Left lung (tissue), 10 donors: ENCODE results near the gene ANKRD36. TPM values are rescaled to one million over a fixed set of nuclear protein-coding genes. Genes with fewer than 3 reads are reported as not detected.
A peak's percentile ranks its signal among the peaks of the same experiment; 100 is the strongest.
"Not testable (repeated sequence)": the region's sequence is repeated elsewhere in the genome, so short reads cannot be mapped to it uniquely, and the experiment has no call there.

Source experiments
- ATAC-seq: fragments of 200-7000 bp; cut with Tn5 transposase; one replicate; pipeline ENCODE4 v1.9.1; 2020; ENCODE audit warnings: moderate library complexity
- DNase-seq, 4 donors: peaks; one replicate each; pipeline ENCODE4 v3.0.0-alpha.2; 2013 to 2020
- H3K27ac ChIP-seq, 2 donors: fragments of 200-600 bp; sonication (generic) in 1 of 2; one replicate each; pipeline versions ENCODE4 v1.5.0 to v1.8.0; 2020 to 2021
- H3K27me3 ChIP-seq, 2 donors: fragments of 200-600 bp; sonication (generic) in 1 of 2; one replicate each; pipeline versions ENCODE4 v1.5.0 to v1.8.0; 2020 to 2021
- H3K36me3 ChIP-seq, 2 donors: fragments of 200-600 bp; sonication (generic) in 1 of 2; one replicate each; pipeline versions ENCODE4 v1.5.0 to v1.8.0; 2020 to 2021
- H3K4me1 ChIP-seq, 2 donors: fragments of 200-600 bp; one replicate each; pipeline ENCODE4 v1.8.0; 2021
- H3K4me3 ChIP-seq, 2 donors: fragments of 200-600 bp; sonication (generic) in 1 of 2; one replicate each; pipeline versions ENCODE4 v1.5.0 to v1.8.0; 2020 to 2021; ENCODE audit warnings: mild to moderate bottlenecking in 1 of 2
- H3K9me3 ChIP-seq, 2 donors: fragments of 200-600 bp; sonication (generic) in 1 of 2; one replicate each; pipeline versions ENCODE4 v1.5.0 to v1.8.0; 2020 to 2021
- intact Hi-C, 2 donors: fragments of 100-400 bp; cut with DNase I; formaldehyde crosslinking; loops; one replicate each; pipeline versions ENCODE4 v1.11.2 to v1.14.2; 2022
- polyA plus RNA-seq, 6 donors: library from polyadenylated mRNA; unstranded; fragments of 120-200 nt; gene quantifications; one replicate each; pipeline ENCODE4 v1.2.1, GENCODE V29; 2013; ENCODE audit not compliant: insufficient read length in 6 of 6
- total RNA-seq, 2 donors: library from RNA; stranded (reverse); fragmentation: NEBNext Ultra II Directional; extraction: Animal tissue kit (Norgen Biotek cat#: 25700); gene quantifications; one replicate each; pipeline ENCODE4 v1.2.1, GENCODE V29; 2021
- TF ChIP-seq, protein P1 (sequence below), 2 donors: fragments of 200-600 bp; sonication (generic) in 1 of 2; IDR thresholded peaks; one replicate each; pipeline versions ENCODE4 v1.5.0 to v1.8.0; 2021; ENCODE audit warnings: antibody characterized with exemption in 2 of 2
- donor health status: DM: no; HTN: yes; CAD: no.
- donor health status: DM: no; HTN: no; CAD: no.

The ANKRD36 gene
- total and polyA plus RNA-seq, 8 donors: 18.5 to 44.1 (median 30.7) TPM

DNA sequence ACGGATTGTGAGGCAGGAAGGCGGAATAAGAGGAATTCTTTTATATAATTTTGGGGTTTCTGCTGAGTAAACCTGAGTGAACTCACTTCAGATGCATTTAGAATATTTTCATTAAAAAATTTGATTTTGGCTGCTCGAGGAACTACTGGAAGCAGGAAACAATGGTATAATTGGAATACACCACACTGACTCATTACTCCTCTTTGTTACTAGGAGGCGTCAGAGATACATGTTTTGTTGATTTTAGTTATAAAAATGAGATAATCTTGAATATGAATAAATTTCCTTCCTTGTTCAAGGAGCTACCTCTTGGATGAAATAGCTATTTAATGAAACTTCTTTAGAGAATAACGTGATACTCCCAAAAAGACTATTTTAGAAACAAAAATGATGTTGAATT, 97.4 kb downstream of the ANKRD36 start:
- Histone ChIP-seq H3K27me3 (no peaks in the 10 kb centered on the region), H3K36me3 (peaks cover 0 to 27% of the 10 kb centered on the region in 2 donors), H3K4me1 (no peaks in the 10 kb centered on the region), H3K9me3 (no peaks in the 10 kb centered on the region), H3K4me3 (no peak overlapping the region), H3K27ac (no peak overlapping the region)
- intact Hi-C loops: no loop called here
- DNase-seq (no peak), ATAC-seq (no peak)
- TF ChIP-seq, protein P1, sequence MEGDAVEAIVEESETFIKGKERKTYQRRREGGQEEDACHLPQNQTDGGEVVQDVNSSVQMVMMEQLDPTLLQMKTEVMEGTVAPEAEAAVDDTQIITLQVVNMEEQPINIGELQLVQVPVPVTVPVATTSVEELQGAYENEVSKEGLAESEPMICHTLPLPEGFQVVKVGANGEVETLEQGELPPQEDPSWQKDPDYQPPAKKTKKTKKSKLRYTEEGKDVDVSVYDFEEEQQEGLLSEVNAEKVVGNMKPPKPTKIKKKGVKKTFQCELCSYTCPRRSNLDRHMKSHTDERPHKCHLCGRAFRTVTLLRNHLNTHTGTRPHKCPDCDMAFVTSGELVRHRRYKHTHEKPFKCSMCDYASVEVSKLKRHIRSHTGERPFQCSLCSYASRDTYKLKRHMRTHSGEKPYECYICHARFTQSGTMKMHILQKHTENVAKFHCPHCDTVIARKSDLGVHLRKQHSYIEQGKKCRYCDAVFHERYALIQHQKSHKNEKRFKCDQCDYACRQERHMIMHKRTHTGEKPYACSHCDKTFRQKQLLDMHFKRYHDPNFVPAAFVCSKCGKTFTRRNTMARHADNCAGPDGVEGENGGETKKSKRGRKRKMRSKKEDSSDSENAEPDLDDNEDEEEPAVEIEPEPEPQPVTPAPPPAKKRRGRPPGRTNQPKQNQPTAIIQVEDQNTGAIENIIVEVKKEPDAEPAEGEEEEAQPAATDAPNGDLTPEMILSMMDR (IDR thresholded peaks at IDR 0.05): no peak

DNA sequence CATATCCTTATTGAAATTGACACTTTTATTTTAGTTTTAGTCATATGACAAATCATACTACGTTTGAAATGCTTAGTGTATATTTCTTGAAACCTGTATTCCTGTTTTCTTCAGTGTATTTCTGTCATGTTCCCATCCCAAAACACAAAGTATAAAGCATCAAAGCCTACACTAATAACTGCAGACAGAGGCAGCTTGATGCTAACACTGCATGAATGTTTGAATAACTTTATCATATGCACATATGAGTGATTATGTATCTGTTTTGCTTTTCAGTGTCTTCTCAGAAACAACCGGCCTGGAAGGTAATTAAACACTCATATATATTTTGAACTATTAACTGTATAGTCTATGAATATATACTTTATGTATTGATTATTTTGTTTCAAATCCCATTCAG, 102.1 kb downstream of the ANKRD36 start:
- intact Hi-C loops, H3K9me3 ChIP-seq: not testable (repeated sequence)

DNA sequence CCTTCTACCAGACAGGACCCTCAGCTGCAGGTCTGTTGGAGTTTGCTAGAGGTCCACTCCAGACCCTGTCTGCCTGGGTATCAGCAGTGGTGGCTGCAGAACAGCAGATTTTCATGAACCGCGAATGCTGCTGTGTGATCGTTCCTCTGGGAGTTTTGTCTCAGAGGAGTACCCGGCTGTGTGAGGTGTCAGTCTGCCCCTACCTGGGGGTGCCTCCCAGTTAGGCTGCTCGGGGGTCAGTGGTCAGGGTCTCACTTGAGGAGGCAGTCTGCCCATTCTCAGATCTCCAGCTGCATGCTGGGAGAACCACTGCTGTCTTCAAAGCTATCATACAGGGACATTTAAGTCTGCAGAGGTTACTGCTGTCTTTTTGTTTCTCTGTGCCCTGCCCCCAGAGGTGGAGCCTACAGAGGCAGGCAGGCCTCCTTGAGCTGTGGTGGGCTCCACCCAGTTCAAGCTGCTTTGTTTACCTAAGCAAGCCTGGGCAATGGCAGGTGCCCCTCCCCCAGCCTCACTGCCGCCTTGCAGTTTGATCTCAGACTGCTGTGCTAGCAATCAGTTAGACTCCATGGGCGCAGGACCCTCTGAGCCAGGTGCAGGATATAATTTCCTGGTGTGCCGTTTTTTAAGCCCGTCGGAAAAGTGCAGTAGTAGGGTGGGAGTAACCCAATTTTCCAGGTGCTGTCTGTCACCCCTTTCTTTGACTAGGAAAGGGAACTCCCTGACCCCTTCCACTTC, 118.1 kb downstream of the ANKRD36 start:
- H3K4me3 ChIP-seq, ATAC-seq, H3K27me3 ChIP-seq, intact Hi-C loops, H3K27ac ChIP-seq, H3K4me1 ChIP-seq: not testable (repeated sequence)
- Histone ChIP-seq H3K36me3 (peaks cover 0 to 22% of the 10 kb centered on the region in 2 donors), H3K9me3 (peaks cover 0 to 11% of the 10 kb centered on the region in 2 donors)
- peak in 1 of 4 donors; percentile 13 for DNase-seq

More for the DNA sequence above, 102.1 kb downstream of the ANKRD36 start:
- not testable (repeated sequence) for DNase-seq, ATAC-seq, H3K27ac ChIP-seq, H3K4me3 ChIP-seq, H3K27me3 ChIP-seq, H3K4me1 ChIP-seq
- peaks cover 0 to 33% of the 10 kb centered on the region in 2 donors for H3K36me3 ChIP-seq

DNA sequence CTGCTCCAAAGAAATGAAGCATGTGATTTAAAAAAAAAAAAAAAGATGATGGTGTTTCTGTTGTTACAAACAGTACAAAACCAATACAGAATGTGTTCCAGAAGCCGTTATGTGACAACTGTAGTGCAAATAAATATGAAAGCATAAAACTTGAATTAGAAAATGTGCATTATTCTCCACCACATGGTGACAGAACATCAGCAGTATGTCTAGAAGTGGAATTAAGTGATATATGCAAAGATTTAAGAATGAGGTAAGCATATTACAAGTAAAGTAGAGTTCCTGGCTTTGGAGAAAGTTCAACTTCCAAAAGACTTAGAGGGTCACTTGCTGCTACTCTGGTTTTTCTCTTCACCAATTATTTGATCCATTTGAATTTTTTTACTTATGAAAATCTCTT, 120.0 kb downstream of the ANKRD36 start:
- intact Hi-C loops, H3K4me1 ChIP-seq, DNase-seq, ATAC-seq, H3K27ac ChIP-seq, H3K27me3 ChIP-seq, H3K9me3 ChIP-seq, H3K4me3 ChIP-seq: not testable (repeated sequence)
- H3K36me3 ChIP-seq: peaks cover 0 to 16% of the 10 kb centered on the region in 2 donors

DNA sequence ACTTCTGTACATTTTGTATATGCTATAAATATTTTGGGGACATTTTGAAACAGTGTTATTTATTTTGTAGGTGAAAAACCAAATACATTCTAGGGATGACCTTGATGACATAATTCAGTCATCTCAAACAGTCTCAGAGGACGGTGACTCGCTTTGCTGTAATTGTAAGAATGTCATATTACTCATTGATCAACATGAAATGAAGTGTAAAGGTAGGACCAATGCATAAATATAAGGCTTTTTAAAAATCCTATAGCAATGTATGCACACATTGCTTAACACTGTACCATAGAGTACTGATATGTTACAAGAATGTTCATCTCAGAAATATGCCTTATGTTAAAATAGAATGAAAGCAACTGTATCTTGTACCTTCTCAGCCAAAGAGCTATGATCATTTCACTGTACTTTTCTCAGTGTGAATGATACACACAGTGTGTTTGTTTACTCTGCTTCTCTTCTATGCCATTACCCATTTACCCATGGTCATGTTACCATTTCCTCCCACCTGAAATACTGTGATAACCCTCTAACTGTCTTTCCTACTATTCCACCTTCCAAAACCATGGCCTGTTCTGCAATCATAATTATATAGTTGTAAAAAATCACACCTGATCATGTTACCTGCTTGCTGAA, 120.8 kb downstream of the ANKRD36 start:
- intact Hi-C loops, ATAC-seq, DNase-seq, H3K4me1 ChIP-seq, H3K4me3 ChIP-seq, H3K9me3 ChIP-seq, H3K27me3 ChIP-seq, H3K27ac ChIP-seq: not testable (repeated sequence)
- H3K36me3 ChIP-seq: peaks cover 0 to 16% of the 10 kb centered on the region in 2 donors

DNA sequence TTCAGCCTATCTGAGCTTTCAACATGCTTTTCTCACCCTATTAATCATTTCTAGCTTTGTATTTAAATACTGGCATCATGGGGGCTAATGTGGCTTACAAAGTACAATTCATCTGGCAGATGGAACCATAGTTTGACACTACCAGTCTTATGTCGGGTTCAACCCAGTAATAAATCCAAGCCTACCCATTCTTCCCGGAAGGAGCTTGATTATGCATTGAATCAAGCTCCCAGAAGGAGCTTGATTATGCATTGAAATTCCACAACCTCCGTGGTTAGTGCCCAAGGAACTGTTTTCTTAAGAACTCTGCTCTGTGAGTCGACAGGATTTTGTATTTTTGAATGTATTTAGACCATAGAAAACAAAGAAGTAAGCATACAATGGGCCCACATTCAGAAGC, 148.2 kb downstream of the ANKRD36 start:
- H3K27ac ChIP-seq, ATAC-seq, DNase-seq, H3K9me3 ChIP-seq, H3K4me3 ChIP-seq, H3K36me3 ChIP-seq, intact Hi-C loops, H3K4me1 ChIP-seq, H3K27me3 ChIP-seq: not testable (repeated sequence)

DNA sequence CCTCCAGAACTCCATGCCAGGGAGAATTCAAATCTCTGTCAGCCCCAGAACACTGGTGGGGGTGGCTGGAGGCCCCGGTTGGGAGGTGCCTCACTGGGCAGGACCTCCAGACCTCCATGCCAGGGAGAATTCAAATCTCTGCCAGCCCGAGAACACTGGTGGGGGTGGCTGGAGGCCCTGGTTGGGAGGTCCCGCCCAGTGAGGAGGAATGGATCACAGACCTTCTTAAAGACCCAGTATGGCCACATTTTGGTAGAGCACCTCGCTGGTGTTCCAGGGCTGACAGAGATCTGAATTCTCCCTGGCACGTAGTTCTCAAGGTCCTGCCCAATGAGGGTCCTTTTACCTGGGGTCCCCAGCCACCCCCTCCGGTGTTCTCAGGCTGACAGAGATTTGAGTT, 153.5 kb downstream of the ANKRD36 start:
- intact Hi-C loops, H3K27me3 ChIP-seq, H3K36me3 ChIP-seq, H3K27ac ChIP-seq, H3K4me3 ChIP-seq, ATAC-seq, H3K4me1 ChIP-seq, H3K9me3 ChIP-seq: not testable (repeated sequence)
- DNase-seq: peak in 1 of 4 donors; percentile 11

DNA sequence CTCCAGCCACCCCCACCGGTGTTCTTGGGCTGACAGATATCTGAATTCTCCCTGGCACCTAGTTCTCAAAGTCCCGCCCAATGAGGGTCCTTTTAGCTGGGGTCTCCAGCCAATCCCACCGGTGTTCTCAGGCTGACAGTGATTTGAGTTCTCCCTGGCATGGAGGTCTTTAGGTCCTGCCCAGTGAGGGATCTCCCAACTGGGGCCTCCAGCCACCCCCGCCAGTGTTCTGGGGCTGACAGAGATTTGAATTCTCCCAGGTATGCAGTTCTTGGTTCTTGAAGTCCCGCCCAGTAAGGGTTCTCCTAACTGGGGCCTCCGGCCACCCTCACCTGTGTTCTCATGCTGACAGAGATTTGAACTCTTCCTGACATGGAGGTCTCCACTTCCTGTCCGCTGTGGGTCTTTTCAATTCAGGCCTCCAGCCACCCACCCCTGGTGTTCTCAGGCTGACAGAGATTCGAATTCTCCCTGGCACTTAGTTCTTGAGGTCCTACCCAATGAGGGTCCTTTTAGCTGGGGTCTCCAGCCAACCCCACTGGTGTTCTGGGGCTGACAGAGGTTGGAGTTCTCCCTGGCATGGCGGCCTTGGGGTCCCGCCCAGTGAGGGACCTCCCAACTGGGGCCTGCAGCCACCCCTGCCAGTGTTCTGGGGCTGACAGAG, 154.6 kb downstream of the ANKRD36 start:
- ATAC-seq: no peak
- no peaks in the 10 kb centered on the region for H3K9me3 ChIP-seq
- no peak overlapping the region for H3K4me3 ChIP-seq
- H3K4me1 ChIP-seq: no peaks in the 10 kb centered on the region
- intact Hi-C loops: no loop called here
- no peaks in the 10 kb centered on the region for H3K27me3 ChIP-seq
- peak in 2 of 4 donors; percentile 30 to 64 for DNase-seq
- TF ChIP-seq, protein P1 (IDR thresholded peaks at IDR 0.05): no peak
- H3K36me3 ChIP-seq: no peaks in the 10 kb centered on the region
- no peak overlapping the region for H3K27ac ChIP-seq

DNA sequence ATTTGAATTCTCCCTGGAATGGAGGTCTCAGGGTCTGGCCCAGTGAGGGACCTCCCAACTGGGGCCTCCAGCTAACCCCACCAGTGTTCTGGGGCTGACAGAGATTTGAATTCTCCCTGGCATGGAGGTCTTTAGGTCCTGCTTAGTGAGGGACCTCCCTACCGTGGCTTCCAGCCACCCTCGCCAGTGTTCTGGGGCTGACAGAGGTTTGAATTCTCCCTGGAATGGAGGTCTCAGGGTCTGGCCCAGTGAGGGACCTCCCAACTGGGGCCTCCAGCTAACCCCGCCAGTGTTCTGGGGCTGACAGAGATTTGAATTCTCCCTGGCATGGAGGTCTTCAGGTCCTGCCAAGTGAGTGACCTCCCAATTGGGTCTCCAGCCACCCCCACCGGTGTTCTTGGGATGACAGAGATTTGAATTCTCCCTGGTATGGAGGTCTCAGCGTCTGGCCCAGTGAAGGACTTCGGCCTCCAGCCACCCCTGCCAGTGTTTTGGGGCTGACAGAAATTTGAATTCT, 155.2 kb downstream of the ANKRD36 start:
- H3K4me1 ChIP-seq, H3K27ac ChIP-seq, H3K9me3 ChIP-seq, intact Hi-C loops, H3K4me3 ChIP-seq, ATAC-seq, H3K36me3 ChIP-seq, H3K27me3 ChIP-seq: not testable (repeated sequence)
- peak in 1 of 4 donors; percentile 42 for DNase-seq

DNA sequence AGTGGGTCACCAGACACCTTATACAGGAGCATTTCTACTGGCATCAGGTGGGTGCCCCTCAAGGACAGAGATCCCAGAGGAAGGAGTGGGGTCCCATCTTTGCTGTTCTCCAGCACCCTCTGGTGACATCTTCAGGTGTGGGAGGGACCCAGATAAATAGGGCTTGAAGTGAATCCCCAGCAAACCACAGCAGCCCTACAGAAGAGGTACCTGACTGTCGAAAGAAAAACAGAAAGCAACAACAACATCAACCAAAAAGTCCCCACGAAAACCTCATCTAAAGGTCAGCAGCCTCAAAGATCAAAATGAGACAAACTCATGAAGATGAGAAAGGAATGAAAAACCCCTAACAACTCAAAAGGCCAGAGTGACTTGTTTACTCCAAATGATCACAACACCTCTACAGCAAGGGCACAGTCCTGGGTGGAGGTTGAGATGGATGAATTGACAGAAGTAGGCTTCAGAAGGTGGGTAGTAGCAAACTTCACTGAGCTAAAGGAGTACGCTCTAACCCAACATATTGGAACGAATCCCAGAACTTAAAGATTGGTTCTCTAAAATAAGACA, 163.4 kb downstream of the ANKRD36 start:
- H3K4me3 ChIP-seq, H3K4me1 ChIP-seq, DNase-seq, H3K27me3 ChIP-seq, intact Hi-C loops, ATAC-seq, H3K36me3 ChIP-seq, H3K27ac ChIP-seq: not testable (repeated sequence)
- H3K9me3 ChIP-seq: peaks cover 0 to 13% of the 10 kb centered on the region in 2 donors
